Uterus (tissue), 2 donors: ENCODE measurements around the gene UGGT2.

Experiments
- POLR2A ChIP-seq, 2 donors: fragments of 450-650 bp; IDR thresholded peaks; one replicate each; pipeline ENCODE4 v1.6.1; 2016; ENCODE audit warnings: antibody characterized with exemption in 2 of 2, mild to moderate bottlenecking in 1 of 2, moderate library complexity in 1 of 2
- TF ChIP-seq, protein P1 (sequence below), 4 experiments: fragments of 200-600 bp in 2 of 4; fragments of 450-650 bp in 2 of 4; sonication (generic) in 2 of 4; IDR thresholded peaks; one replicate each; pipeline ENCODE4 v1.5.1; 2016 to 2019; ENCODE audit warnings: antibody characterized with exemption in 4 of 4, mild to moderate bottlenecking in 2 of 4, moderate library complexity in 1 of 4

GRCh38 chr13:95956589-95957148 lies 96.5 kb downstream of the UGGT2 start:
- TF ChIP-seq POLR2A (IDR thresholded peaks at IDR 0.05) = no peak
- TF ChIP-seq, protein P1, sequence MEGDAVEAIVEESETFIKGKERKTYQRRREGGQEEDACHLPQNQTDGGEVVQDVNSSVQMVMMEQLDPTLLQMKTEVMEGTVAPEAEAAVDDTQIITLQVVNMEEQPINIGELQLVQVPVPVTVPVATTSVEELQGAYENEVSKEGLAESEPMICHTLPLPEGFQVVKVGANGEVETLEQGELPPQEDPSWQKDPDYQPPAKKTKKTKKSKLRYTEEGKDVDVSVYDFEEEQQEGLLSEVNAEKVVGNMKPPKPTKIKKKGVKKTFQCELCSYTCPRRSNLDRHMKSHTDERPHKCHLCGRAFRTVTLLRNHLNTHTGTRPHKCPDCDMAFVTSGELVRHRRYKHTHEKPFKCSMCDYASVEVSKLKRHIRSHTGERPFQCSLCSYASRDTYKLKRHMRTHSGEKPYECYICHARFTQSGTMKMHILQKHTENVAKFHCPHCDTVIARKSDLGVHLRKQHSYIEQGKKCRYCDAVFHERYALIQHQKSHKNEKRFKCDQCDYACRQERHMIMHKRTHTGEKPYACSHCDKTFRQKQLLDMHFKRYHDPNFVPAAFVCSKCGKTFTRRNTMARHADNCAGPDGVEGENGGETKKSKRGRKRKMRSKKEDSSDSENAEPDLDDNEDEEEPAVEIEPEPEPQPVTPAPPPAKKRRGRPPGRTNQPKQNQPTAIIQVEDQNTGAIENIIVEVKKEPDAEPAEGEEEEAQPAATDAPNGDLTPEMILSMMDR (IDR thresholded peaks at IDR 0.05) = no peak
